SU-DHL-6 (cell line): ENCODE data around the gene CALHM5.
A peak's percentile ranks its signal among the peaks of the same experiment; 100 is the strongest.

Source experiments
- EZH2phosphoT487 ChIP-seq: fragments of 200-600 bp; sonication (generic), shearing (Covaris generic); conservative IDR thresholded peaks from 2 replicates; pipeline ENCODE4 v1.6.1; 2018; ENCODE audit warnings: mild to moderate bottlenecking, antibody characterized with exemption, low read length, moderate library complexity, mixed read lengths
- TF ChIP-seq, protein P1 (sequence below): fragments of 200-600 bp; sonication (generic); IDR thresholded peaks from one replicate; pipeline ENCODE4 v1.5.1; 2017; ENCODE audit warnings: antibody characterized with exemption, mild to moderate bottlenecking, low read length, moderate library complexity; ENCODE audit not compliant: insufficient read depth, poor library complexity, severe bottlenecking

DNA sequence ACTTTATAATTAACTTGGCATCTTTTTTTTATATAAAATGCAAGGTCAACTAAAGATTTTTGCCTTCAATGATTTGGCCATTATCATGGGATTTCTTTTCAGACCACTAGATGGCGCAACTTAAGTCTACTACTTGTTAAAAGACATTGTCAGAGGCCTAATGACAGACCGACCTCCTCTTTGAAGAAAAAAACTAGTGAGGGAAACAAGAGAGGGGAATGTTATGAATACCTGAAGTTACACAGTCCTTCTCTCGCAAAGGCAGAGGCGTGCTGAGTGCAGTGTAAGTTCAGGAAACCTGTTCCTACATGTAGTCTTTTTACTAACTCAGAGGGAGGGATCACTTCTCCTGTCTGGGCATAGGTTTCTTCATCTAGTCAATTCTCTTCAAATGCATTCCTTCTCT is 24.8 kb downstream of the CALHM5 start:
- TF ChIP-seq, protein P1, sequence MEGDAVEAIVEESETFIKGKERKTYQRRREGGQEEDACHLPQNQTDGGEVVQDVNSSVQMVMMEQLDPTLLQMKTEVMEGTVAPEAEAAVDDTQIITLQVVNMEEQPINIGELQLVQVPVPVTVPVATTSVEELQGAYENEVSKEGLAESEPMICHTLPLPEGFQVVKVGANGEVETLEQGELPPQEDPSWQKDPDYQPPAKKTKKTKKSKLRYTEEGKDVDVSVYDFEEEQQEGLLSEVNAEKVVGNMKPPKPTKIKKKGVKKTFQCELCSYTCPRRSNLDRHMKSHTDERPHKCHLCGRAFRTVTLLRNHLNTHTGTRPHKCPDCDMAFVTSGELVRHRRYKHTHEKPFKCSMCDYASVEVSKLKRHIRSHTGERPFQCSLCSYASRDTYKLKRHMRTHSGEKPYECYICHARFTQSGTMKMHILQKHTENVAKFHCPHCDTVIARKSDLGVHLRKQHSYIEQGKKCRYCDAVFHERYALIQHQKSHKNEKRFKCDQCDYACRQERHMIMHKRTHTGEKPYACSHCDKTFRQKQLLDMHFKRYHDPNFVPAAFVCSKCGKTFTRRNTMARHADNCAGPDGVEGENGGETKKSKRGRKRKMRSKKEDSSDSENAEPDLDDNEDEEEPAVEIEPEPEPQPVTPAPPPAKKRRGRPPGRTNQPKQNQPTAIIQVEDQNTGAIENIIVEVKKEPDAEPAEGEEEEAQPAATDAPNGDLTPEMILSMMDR, result peak; percentile 82
- no peak for TF ChIP-seq EZH2phosphoT487
